C4-2B (cell line): ENCODE results near the gene LCE3D.

Experiments used
- CTCF ChIP-seq: fragments of 450-650 bp; conservative IDR thresholded peaks from 2 replicates; pipeline ENCODE4 v1.5.1; 2017; ENCODE audit warnings: mild to moderate bottlenecking
- ZFX ChIP-seq: fragments of 450-650 bp; IDR thresholded peaks from 2 replicates; pipeline ENCODE4 v1.6.1; 2017

GRCh38 chr1:152622803-152623202, 42.5 kb upstream of the LCE3D start, which contains the start of gene LCE3A:
- TF ChIP-seq CTCF (no peak), ZFX (no peak)
